ENCODE measurements around the gene RTN4RL2.
A peak's percentile ranks its signal among the peaks of the same experiment; 100 is the strongest.

The RTN4RL2 gene

GRCh38 chr11:57466680-57467079 is 6.4 kb downstream of the RTN4RL2 start:
- Mint-ChIP-seq H3K27me3 (peaks cover 14% of the 10 kb centered on the region), H3K4me3 (no peak overlapping the region), H3K9me3 (no peaks in the 10 kb centered on the region), H3K4me1 (peaks cover under 1% of the 10 kb centered on the region), H3K27ac (no peak overlapping the region)
- no peak for DNase-seq
- ATAC-seq: no peak

- Mint-ChIP-seq H3K4me3 (no peak overlapping the region), H3K4me1 (no peaks in the 10 kb centered on the region), H3K27me3 (peaks cover 5% of the 10 kb centered on the region), H3K9me3 (no peaks in the 10 kb centered on the region), H3K27ac (no peak overlapping the region)
- ATAC-seq (peak; percentile 26), DNase-seq (no peak)
These were observed 7.3 kb downstream of the RTN4RL2 start for GRCh38 chr11:57467508-57468157.

GRCh38 chr11:57468276-57468675 is 7.9 kb downstream of the RTN4RL2 start:
- Mint-ChIP-seq H3K9me3 (no peaks in the 10 kb centered on the region), H3K4me1 (peaks cover 3% of the 10 kb centered on the region), H3K27ac (no peak overlapping the region), H3K4me3 (no peak overlapping the region), H3K27me3 (no peaks in the 10 kb centered on the region)
- ATAC-seq (no peak), DNase-seq (no peak)

- peaks cover 13% of the 10 kb centered on the region for H3K4me1 Mint-ChIP-seq
- ATAC-seq (no peak), DNase-seq (no peak)
- H3K4me3 Mint-ChIP-seq: no peak overlapping the region
- H3K27ac Mint-ChIP-seq: no peak overlapping the region
- H3K27me3 Mint-ChIP-seq: no peaks in the 10 kb centered on the region
- no peaks in the 10 kb centered on the region for H3K9me3 Mint-ChIP-seq
These were observed 8.9 kb downstream of the RTN4RL2 start for GRCh38 chr11:57469268-57469667.

- Mint-ChIP-seq H3K27me3 (no peaks in the 10 kb centered on the region), H3K4me1 (peaks cover 35% of the 10 kb centered on the region), H3K27ac (no peak overlapping the region), H3K4me3 (no peak overlapping the region), H3K9me3 (no peaks in the 10 kb centered on the region)
- ATAC-seq (no peak), DNase-seq (no peak)
These were observed 11.2 kb downstream of the RTN4RL2 start for GRCh38 chr11:57471496-57471895.

- Mint-ChIP-seq H3K4me3 (no peak overlapping the region), H3K4me1 (peaks cover 45% of the 10 kb centered on the region), H3K27me3 (peaks cover 16% of the 10 kb centered on the region), H3K9me3 (no peaks in the 10 kb centered on the region), H3K27ac (peak overlapping the region; percentile 55 to 65)
- no peak for ATAC-seq
- no peak for DNase-seq
These were observed 13.0 kb downstream of the RTN4RL2 start for GRCh38 chr11:57473285-57473841.

- Mint-ChIP-seq H3K4me1 (peaks cover 46% of the 10 kb centered on the region), H3K27ac (peak overlapping the region; percentile 91 to 93), H3K4me3 (peak overlapping the region; percentile 65 to 74), H3K9me3 (no peaks in the 10 kb centered on the region), H3K27me3 (peaks cover 24% of the 10 kb centered on the region)
- DNase-seq (peak; percentile 48 to 61), ATAC-seq (peak; percentile 74)
These were observed 13.9 kb downstream of the RTN4RL2 start for GRCh38 chr11:57474017-57474802.

GRCh38 chr11:57474803-57475115 is 14.4 kb downstream of the RTN4RL2 start:
- Mint-ChIP-seq H3K4me3 (peak overlapping the region in 1 of 2 donors; percentile 53), H3K27ac (no peak overlapping the region)
- no peak for ATAC-seq

GRCh38 chr11:57475191-57475590 is 14.9 kb downstream of the RTN4RL2 start:
- DNase-seq (no peak), ATAC-seq (no peak)
- Mint-ChIP-seq H3K9me3 (no peaks in the 10 kb centered on the region), H3K27me3 (peaks cover 30% of the 10 kb centered on the region), H3K27ac (no peak overlapping the region), H3K4me1 (peaks cover 54% of the 10 kb centered on the region), H3K4me3 (peak overlapping the region in 1 of 2 donors; percentile 53)

More at GRCh38 chr11:57474803-57475115, 14.4 kb downstream of the RTN4RL2 start:
- no peaks in the 10 kb centered on the region for H3K9me3 Mint-ChIP-seq
- H3K27me3 Mint-ChIP-seq: peaks cover 30% of the 10 kb centered on the region
- H3K4me1 Mint-ChIP-seq: peaks cover 52% of the 10 kb centered on the region
- no peak for DNase-seq

GRCh38 chr11:57475671-57476046 is 15.3 kb downstream of the RTN4RL2 start:
- Mint-ChIP-seq H3K4me1 (peaks cover 57% of the 10 kb centered on the region), H3K27ac (peak overlapping the region in 1 of 2 donors; percentile 42), H3K4me3 (peak overlapping the region; percentile 72 to 88), H3K27me3 (peaks cover 30% of the 10 kb centered on the region), H3K9me3 (no peaks in the 10 kb centered on the region)
- DNase-seq (no peak), ATAC-seq (no peak)

GRCh38 chr11:57476047-57476756 is 15.9 kb downstream of the RTN4RL2 start:
- peaks cover 57% of the 10 kb centered on the region for H3K4me1 Mint-ChIP-seq
- DNase-seq: peak in 1 of 2 donors; percentile 45

GRCh38 chr11:57476757-57477506 is 16.6 kb downstream of the RTN4RL2 start:
- peak overlapping the region; percentile 75 to 88 for H3K27ac Mint-ChIP-seq
- DNase-seq (peak; percentile 55 to 57), ATAC-seq (peak; percentile 69)
- H3K27me3 Mint-ChIP-seq: peaks cover 41% of the 10 kb centered on the region
- H3K4me1 Mint-ChIP-seq: peaks cover 62% of the 10 kb centered on the region
- H3K9me3 Mint-ChIP-seq: no peaks in the 10 kb centered on the region
- peak overlapping the region; percentile 72 to 88 for H3K4me3 Mint-ChIP-seq

More at GRCh38 chr11:57476047-57476756, 15.9 kb downstream of the RTN4RL2 start:
- H3K27ac Mint-ChIP-seq: peak overlapping the region in 1 of 2 donors; percentile 42
- peak overlapping the region; percentile 72 to 88 for H3K4me3 Mint-ChIP-seq
- H3K9me3 Mint-ChIP-seq: no peaks in the 10 kb centered on the region
- ATAC-seq: peak; percentile 52
- H3K27me3 Mint-ChIP-seq: peaks cover 34% of the 10 kb centered on the region

- Mint-ChIP-seq H3K27me3 (peaks cover 48% of the 10 kb centered on the region), H3K27ac (peak overlapping the region in 1 of 2 donors; percentile 75), H3K9me3 (no peaks in the 10 kb centered on the region), H3K4me1 (peaks cover 66% of the 10 kb centered on the region), H3K4me3 (peak overlapping the region; percentile 40 to 72)
- no peak for DNase-seq
- no peak for ATAC-seq
These were observed 17.3 kb downstream of the RTN4RL2 start for GRCh38 chr11:57477507-57478189.

- DNase-seq: no peak
- peaks cover 53% of the 10 kb centered on the region for H3K27me3 Mint-ChIP-seq
- ATAC-seq: no peak
- H3K4me3 Mint-ChIP-seq: no peak overlapping the region
- H3K9me3 Mint-ChIP-seq: no peaks in the 10 kb centered on the region
- peaks cover 64% of the 10 kb centered on the region for H3K4me1 Mint-ChIP-seq
- peak overlapping the region in 1 of 2 donors; percentile 85 for H3K27ac Mint-ChIP-seq
These were observed 18.8 kb downstream of the RTN4RL2 start for GRCh38 chr11:57479021-57479663.
